ENCODE results near the gene TRPM3.

DNA sequence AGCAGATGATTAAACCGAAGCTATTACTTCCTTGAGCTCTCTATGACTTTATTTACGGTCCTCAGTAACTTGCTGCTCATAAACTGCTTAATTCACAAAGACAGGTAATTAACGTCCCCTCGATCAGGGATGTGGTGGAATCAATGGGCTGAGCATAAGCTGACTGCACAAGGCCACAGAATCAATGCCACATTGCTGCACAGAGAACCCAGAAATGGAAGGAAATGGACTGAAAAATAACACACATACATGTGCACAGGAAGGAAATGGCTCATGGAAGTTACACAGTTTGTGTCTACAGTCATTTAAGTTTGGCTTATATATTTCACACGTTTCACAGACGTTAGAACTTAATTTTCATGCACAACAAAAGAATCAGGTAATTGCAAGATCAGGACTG lies 588.7 kb downstream of the TRPM3 start:
- TF ChIP-seq, protein P1, sequence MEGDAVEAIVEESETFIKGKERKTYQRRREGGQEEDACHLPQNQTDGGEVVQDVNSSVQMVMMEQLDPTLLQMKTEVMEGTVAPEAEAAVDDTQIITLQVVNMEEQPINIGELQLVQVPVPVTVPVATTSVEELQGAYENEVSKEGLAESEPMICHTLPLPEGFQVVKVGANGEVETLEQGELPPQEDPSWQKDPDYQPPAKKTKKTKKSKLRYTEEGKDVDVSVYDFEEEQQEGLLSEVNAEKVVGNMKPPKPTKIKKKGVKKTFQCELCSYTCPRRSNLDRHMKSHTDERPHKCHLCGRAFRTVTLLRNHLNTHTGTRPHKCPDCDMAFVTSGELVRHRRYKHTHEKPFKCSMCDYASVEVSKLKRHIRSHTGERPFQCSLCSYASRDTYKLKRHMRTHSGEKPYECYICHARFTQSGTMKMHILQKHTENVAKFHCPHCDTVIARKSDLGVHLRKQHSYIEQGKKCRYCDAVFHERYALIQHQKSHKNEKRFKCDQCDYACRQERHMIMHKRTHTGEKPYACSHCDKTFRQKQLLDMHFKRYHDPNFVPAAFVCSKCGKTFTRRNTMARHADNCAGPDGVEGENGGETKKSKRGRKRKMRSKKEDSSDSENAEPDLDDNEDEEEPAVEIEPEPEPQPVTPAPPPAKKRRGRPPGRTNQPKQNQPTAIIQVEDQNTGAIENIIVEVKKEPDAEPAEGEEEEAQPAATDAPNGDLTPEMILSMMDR (IDR thresholded peaks at IDR 0.05) = no peak
- TF ChIP-seq ESRRA (CRISPR knock-in tag; IDR thresholded peaks at IDR 0.05; ENCODE audit: borderline replicate concordance) (no peak), ZBTB21 (CRISPR knock-in tag; IDR thresholded peaks at IDR 0.05; ENCODE audit: borderline replicate concordance) (no peak)
- TF ChIP-seq, protein P2, sequence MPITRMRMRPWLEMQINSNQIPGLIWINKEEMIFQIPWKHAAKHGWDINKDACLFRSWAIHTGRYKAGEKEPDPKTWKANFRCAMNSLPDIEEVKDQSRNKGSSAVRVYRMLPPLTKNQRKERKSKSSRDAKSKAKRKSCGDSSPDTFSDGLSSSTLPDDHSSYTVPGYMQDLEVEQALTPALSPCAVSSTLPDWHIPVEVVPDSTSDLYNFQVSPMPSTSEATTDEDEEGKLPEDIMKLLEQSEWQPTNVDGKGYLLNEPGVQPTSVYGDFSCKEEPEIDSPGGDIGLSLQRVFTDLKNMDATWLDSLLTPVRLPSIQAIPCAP (CRISPR knock-in tag; IDR thresholded peaks at IDR 0.05) = no peak

All from WTC11 (cell line).